IMR-90 (cell line): Measurements from ENCODE around the gene KLHL17. TPM values are rescaled to one million over a fixed set of nuclear protein-coding genes. Genes with fewer than 3 reads are reported as not detected.

Source experiments
- ATAC-seq: fragments of 200-7000 bp; cut with Tn5 transposase; 2 replicates; pipeline ENCODE4 v1.9.1; 2020; ENCODE audit warnings: low read depth, mild to moderate bottlenecking, moderate library complexity
- BruUV-seq: library from RNA; stranded (reverse); fragments of 400-500 nt; replicated peaks from 2 replicates; lab custom pipeline; 2021; lab: Mats Ljungman, UMichigan
- CTCF ChIA-PET: fragments of 300-600 bp; formaldehyde crosslinking; extraction: SDS; loops from one replicate; lab custom pipeline; 2021; ENCODE audit warnings: antibody characterized with exemption; lab: Yijun Ruan, JAX
- POLR2A ChIA-PET: fragments of 300-600 bp; sonication (Branson Sonifier 250); formaldehyde crosslinking; loops from one replicate; lab custom pipeline; 2022; ENCODE audit warnings: antibody characterized with exemption; ENCODE audit not compliant: unreplicated experiment; lab: Charles Lee
- DNase-seq: peaks from one replicate; pipeline ENCODE4 v3.0.0; 2013
- H2AFZ ChIP-seq: replicated peaks from 2 replicates; pipeline ENCODE3; 2013; ENCODE audit warnings: low read length, mild to moderate bottlenecking; ENCODE audit not compliant: poor library complexity
- H2AK5ac ChIP-seq: 2 replicates; pipeline ENCODE4 v1.6.1; 2013; ENCODE audit warnings: low read depth, low read length, inconsistent platforms
- H2AK9ac ChIP-seq: replicated peaks from 2 replicates; pipeline ENCODE3; 2013; ENCODE audit warnings: mild to moderate bottlenecking, low read depth, low read length, moderate library complexity; ENCODE audit not compliant: poor library complexity
- H2BK120ac ChIP-seq: 2 replicates; pipeline ENCODE4 v1.6.1; 2013; ENCODE audit warnings: low read depth, low read length, inconsistent platforms
- H2BK15ac ChIP-seq: 3 replicates; pipeline ENCODE4 v1.6.1; 2013; ENCODE audit warnings: low read depth, low read length, inconsistent platforms
- H2BK20ac ChIP-seq: 2 replicates; pipeline ENCODE4 v1.6.1; 2013; ENCODE audit warnings: low read depth, mild to moderate bottlenecking, inconsistent platforms, low read length, moderate library complexity
- H2BK5ac ChIP-seq: 2 replicates; pipeline ENCODE4 v1.6.1; 2013; ENCODE audit warnings: mild to moderate bottlenecking, low read depth, low read length, inconsistent platforms; ENCODE audit not compliant: poor library complexity, severe bottlenecking
- H3K14ac ChIP-seq: replicated peaks from 2 replicates; pipeline ENCODE4 v1.6.1; 2013; ENCODE audit warnings: low read depth, low read length, inconsistent platforms
- H3K18ac ChIP-seq: 2 replicates; pipeline ENCODE4 v1.6.1; 2013; ENCODE audit warnings: low read depth, low read length, control low read depth
- H3K23ac ChIP-seq: 2 replicates; pipeline ENCODE4 v1.6.1; 2013; ENCODE audit warnings: low read depth, low read length, inconsistent platforms
- H3K27ac ChIP-seq: 2 replicates; pipeline ENCODE4 v1.5.1; 2013; ENCODE audit warnings: mild to moderate bottlenecking, control low read depth, low read length; ENCODE audit not compliant: insufficient read depth
- H3K27me3 ChIP-seq: 2 replicates; pipeline ENCODE4 v1.6.1; 2013; ENCODE audit warnings: low read length; ENCODE audit not compliant: control insufficient read depth, insufficient read depth
- H3K36me3 ChIP-seq: 2 replicates; pipeline ENCODE4 v1.6.1; 2013; ENCODE audit warnings: low read length, mixed read lengths; ENCODE audit not compliant: control insufficient read depth, insufficient read depth
- H3K4ac ChIP-seq: 2 replicates; pipeline ENCODE4 v1.6.1; 2013; ENCODE audit warnings: low read depth, low read length, inconsistent platforms
- H3K4me1 ChIP-seq: 2 replicates; pipeline ENCODE4 v1.6.1; 2013; ENCODE audit warnings: low read length, mixed read lengths; ENCODE audit not compliant: control insufficient read depth, insufficient read depth
- H3K4me2 ChIP-seq: 2 replicates; pipeline ENCODE4 v1.6.1; 2013; ENCODE audit warnings: low read depth, mild to moderate bottlenecking, control low read depth, low read length, moderate library complexity
- H3K4me3 ChIP-seq: 2 replicates; pipeline ENCODE4 v1.5.1; 2013; ENCODE audit warnings: low read depth, mild to moderate bottlenecking, control low read depth, low read length, moderate library complexity; ENCODE audit not compliant: insufficient read depth
- H3K56ac ChIP-seq: 2 replicates; pipeline ENCODE4 v1.6.1; 2013; ENCODE audit warnings: low read length, inconsistent platforms; ENCODE audit not compliant: insufficient read depth; ENCODE audit errors: extremely low read depth
- H3K79me1 ChIP-seq, 2 experiments: 2 replicates each; pipeline ENCODE4 v1.6.1; 2013; ENCODE audit warnings: low read length in 2 of 2, inconsistent platforms in 1 of 2, low read depth in 1 of 2
- H3K9ac ChIP-seq: 2 replicates; pipeline ENCODE4 v1.6.1; 2013; ENCODE audit warnings: low read depth, low read length, control low read depth
- H3K9me1 ChIP-seq: 2 replicates; pipeline ENCODE4 v1.6.1; 2013; ENCODE audit warnings: low read length, inconsistent platforms; ENCODE audit not compliant: insufficient read depth
- H3K9me3 ChIP-seq: 2 replicates; pipeline ENCODE4 v1.6.1; 2013; ENCODE audit warnings: low read length; ENCODE audit not compliant: control insufficient read depth, insufficient read depth
- H4K20me1 ChIP-seq: 2 replicates; pipeline ENCODE4 v1.6.1; 2013; ENCODE audit warnings: low read length, inconsistent platforms; ENCODE audit not compliant: insufficient read depth
- H4K5ac ChIP-seq: 2 replicates; pipeline ENCODE4 v1.6.1; 2013; ENCODE audit warnings: mild to moderate bottlenecking, low read depth, low read length, control low read depth
- H4K8ac ChIP-seq, 2 experiments: 2 replicates each; pipeline ENCODE4 v1.6.1; 2013; ENCODE audit warnings: low read depth in 2 of 2, low read length in 2 of 2, control low read depth in 1 of 2, inconsistent platforms in 1 of 2
- H4K91ac ChIP-seq: 2 replicates; pipeline ENCODE4 v1.6.1; 2013; ENCODE audit warnings: low read depth, low read length, inconsistent platforms; ENCODE audit not compliant: insufficient read depth
- FOS ChIP-seq: fragments of 150-350 bp; IDR thresholded peaks from 2 replicates; pipeline ENCODE4 v1.6.1; 2016; ENCODE audit warnings: low read depth, low read length
- MXI1 ChIP-seq: IDR thresholded peaks from 2 replicates; pipeline ENCODE4 v1.6.1; 2012; ENCODE audit warnings: low read depth, mild to moderate bottlenecking, low read length, moderate library complexity, borderline replicate concordance
- NFE2L2 ChIP-seq: fragments of 150-350 bp; IDR thresholded peaks from 2 replicates; pipeline ENCODE4 v1.6.1; 2016; ENCODE audit warnings: low read depth, mild to moderate bottlenecking, low read length
- RFX5 ChIP-seq: IDR thresholded peaks from 2 replicates; pipeline ENCODE4 v1.8.0; 2012; ENCODE audit warnings: low read depth, mild to moderate bottlenecking, low read length, moderate library complexity
- WGBS, 2 experiments: methylation state at CpG; one replicate each; pipeline versions ENCODE4 v1.1.5 to v1.1.7; 2013; ENCODE audit warnings: missing lambda C conversion rate in 2 of 2; ENCODE audit not compliant: insufficient read length in 1 of 2; ENCODE audit errors: extremely low coverage in 2 of 2; 5-methylcytosine and 5-hydroxymethylcytosine counted together
- dilution Hi-C: fragments of 300-500 bp; cut with HindIII; formaldehyde crosslinking; loops from one replicate; pipeline ENCODE4 v1.14.3; 2018; ENCODE audit warnings: low sequenced_read_pairs; ENCODE audit not compliant: unreplicated experiment
- in situ Hi-C: fragments of 300-500 bp; cut with MboI; formaldehyde crosslinking; loops from 3 replicates; pipeline ENCODE4 v1.14.3; 2019; ENCODE audit warnings: low sequenced_read_pairs, inconsistent platforms, mixed read lengths
- intact Hi-C: fragments of 100-400 bp; cut with micrococcal nuclease; formaldehyde crosslinking; loops from 2 replicates; pipeline ENCODE4 v1.10.0; 2022
- polyA plus RNA-seq, 3 experiments: library from polyadenylated mRNA; depleted of rRNA; stranded (reverse); fragments of >200 nt; gene quantifications; 2 replicates each; pipeline ENCODE4 v1.2.3, GENCODE V29; 2012; ENCODE audit warnings: low replicate concordance in 1 of 3
- total RNA-seq: library from RNA; depleted of rRNA; stranded (reverse); fragments of >200 nt; gene quantifications from 2 replicates; pipeline ENCODE4 v1.2.3, GENCODE V29; 2012

KLHL17 gene
- total and polyA plus RNA-seq, 2 of the 4 experiments (the other 2 are of a cell fraction) = 3.4 to 41.0 TPM

DNA sequence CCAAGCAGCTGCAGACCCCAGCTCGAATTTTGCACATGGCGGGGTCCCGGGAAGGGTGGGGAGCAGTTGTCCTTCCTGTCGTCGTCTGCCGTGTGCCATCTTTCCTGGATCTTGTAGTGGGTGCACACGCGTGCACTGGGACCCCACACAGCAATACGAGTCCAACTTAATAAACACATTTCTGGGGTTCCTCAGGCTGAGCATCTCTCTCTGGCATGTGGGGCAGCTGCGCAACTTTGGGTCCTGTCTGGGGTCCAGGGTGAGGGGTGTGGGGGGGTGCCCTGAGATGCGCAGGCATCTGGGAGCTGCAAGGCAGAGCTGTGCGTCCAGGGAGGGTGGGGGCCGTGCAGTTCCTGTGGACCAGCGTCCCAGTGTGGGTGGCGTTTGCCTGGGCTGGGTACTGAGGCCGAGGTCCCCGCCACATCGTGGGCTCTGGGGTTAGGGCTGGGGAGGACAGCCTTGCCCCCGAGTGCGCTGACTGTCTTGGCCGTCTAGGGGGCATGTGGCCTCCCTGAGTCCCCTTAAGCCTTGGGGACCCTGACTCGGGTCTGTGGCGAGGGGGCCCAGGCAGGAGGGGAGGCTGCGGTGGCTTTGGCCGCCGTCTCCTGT, 5.2 kb downstream of the KLHL17 start:
- WGBS, 2 experiments = 79% methylated on average over 3 of the region's 26 CpGs; no CpG with 5 or more reads in 1 of the 2 experiments
- 0 out of 2 replicates have a peak overlapping the region, but pooled peaks have one; percentile 37 for H4K5ac ChIP-seq
- H3K4me1 ChIP-seq = peaks cover 12% of the 10 kb centered on the region
- DNase-seq (no peak), ATAC-seq (no peak)
- BruUV-seq = no TSS peak
- H3K4me3 ChIP-seq = peak overlapping the region; percentile 92; the same call in 1 of the 2 replicates
- peak overlapping the region; percentile 96; the same call in 1 of the 2 replicates for H3K4me2 ChIP-seq
- peaks cover 9% of the 10 kb centered on the region for H3K9me1 ChIP-seq
- H3K36me3 ChIP-seq = peaks cover 20% of the 10 kb centered on the region
- dilution Hi-C loops (no loop called here), in situ Hi-C loops (no loop called here), intact Hi-C loops (no loop called here)
- no peak overlapping the region for H3K18ac ChIP-seq
- H2AK5ac ChIP-seq = peak overlapping the region; percentile 76
- ChIA-PET CTCF (no interaction called here), POLR2A (no interaction called here)
- peak overlapping the region; percentile 93 for H2AK9ac ChIP-seq
- H2BK15ac ChIP-seq = no peak overlapping the region
- peaks cover 7 to 23% of the 10 kb centered on the region in 2 experiments; a peak in 3 of 4 replicates for H3K79me1 ChIP-seq
- no peak overlapping the region for H4K8ac ChIP-seq
- H3K9me3 ChIP-seq = no peaks in the 10 kb centered on the region
- 0 out of 2 replicates have a peak overlapping the region, but pooled peaks have one; percentile 32 for H4K91ac ChIP-seq
- H3K9ac ChIP-seq = no peak overlapping the region
- no peak overlapping the region for H3K23ac ChIP-seq
- H2BK120ac ChIP-seq = no peak overlapping the region
- H3K27me3 ChIP-seq = peaks cover 5% of the 10 kb centered on the region; the same call in 1 of the 2 replicates
- H2BK5ac ChIP-seq = peak overlapping the region; percentile 83
- TF ChIP-seq MXI1 (no peak), RFX5 (no peak), NFE2L2 (no peak), FOS (no peak)
- H3K27ac ChIP-seq = peak overlapping the region; percentile 48; the same call in 1 of the 2 replicates
- no peak overlapping the region for H3K14ac ChIP-seq
- peak overlapping the region; percentile 87 for H2AFZ ChIP-seq
- no peak overlapping the region for H3K56ac ChIP-seq
- H2BK20ac ChIP-seq = no peak overlapping the region
- no peak overlapping the region for H3K4ac ChIP-seq
- no peaks in the 10 kb centered on the region for H4K20me1 ChIP-seq
